GM21447 (cell line): ENCODE data around the gene BAG5.

Experiments used
- ATAC-seq: cut with Tn5 transposase; IDR thresholded peaks from one replicate; pipeline ENCODE4 v1.9.1; 2021; ENCODE audit not compliant: unreplicated experiment

Gene BAG5

DNA sequence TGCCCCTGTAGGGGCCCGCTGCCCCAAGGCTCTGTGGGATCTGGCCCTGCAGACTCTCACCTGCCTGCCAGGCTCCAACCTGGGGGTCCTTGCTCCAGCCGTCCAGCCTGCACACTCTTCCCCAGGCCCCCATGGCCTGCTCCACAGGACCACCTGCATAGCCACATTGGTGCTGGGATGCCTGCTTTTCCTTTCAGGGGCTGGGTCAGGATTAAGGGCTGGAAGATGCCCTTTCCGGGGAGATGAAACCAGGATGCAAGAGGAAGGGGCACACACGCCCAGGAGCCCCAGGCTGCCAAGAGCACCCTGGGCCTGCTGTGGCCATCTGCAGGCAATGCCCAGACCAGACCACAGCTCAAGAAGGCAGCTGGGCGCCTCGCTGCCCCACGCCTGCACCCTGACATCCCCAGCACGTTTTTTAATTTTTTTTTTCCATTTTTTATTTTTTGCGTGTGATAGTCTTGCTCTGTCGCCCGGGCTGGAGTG lies 15.0 kb downstream of the BAG5 start:
- ATAC-seq, result no peak

DNA sequence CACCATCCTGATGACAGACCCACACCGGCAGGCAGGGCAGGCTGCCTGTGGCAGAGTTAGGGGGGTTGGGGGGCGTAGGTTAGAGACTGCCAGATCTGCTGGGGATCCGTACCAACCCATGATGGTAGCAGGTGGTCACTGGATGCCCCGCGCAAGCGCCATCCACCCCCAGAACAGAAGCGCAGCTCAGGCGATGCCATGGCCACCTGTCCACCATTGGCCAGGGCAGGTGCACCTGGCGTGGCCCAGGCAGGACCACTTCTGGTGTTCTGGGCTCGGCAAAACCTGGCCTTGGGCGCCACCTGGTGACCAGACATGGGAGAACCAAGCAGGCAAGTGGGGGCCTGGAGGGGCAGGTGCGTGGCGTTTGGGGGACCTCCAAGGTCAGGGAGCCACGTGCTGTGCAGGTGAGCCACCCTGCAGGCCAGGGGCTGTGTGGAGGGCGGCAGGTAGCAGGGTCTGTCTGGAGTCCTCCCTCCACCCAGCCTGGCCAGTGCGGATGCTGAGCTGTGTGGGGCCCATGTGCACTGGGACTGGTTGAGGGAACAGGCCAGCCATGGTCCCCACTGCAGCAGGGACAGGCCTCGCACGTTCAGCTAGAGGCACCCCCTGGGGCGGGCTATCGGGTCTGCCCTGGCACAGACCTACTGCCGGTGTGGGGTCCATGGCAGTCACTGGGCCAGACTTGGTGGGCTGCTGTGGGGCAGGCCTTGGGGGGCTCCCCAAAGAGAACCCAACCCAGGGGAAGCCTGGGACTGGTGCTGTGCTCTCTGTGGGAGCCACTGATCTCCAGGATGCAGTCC lies 15.6 kb downstream of the BAG5 start:
- no peak for ATAC-seq

DNA sequence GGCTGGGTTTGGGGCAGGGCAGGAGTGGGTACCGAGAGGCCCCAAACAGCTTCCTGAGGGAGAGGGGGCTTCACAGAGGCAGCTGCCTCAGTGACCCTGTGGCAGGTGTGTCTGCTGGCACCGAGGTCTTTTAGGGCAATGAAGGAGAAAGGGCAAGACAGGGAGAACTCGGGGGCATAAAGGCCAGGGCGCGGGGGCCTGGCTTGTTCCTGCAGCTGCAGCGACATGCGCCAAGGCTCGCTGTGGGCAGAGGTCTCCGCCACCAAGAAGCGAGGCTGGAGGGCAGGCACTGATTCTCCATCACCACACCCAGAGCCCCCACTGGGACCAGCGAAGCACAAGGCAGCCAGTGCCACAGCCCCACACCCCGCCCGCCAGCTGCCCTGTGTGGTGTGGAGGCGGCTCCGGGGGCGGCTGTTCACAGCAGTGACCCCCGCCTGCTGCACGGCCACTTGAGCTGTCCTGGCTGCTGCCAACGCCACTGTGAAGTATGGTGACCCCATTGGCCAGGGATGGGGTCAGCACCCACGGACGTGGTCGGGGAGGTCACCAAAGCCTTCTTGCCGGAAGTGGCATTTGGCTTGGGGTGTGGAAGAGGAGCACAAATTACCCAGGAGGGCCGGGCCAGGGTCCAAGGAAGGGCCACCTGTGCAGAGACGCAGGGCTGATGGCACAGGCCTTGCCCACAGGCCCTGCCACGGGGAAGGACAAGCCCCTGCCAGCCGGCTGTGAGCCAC lies 16.4 kb downstream of the BAG5 start:
- ATAC-seq, result no peak

DNA sequence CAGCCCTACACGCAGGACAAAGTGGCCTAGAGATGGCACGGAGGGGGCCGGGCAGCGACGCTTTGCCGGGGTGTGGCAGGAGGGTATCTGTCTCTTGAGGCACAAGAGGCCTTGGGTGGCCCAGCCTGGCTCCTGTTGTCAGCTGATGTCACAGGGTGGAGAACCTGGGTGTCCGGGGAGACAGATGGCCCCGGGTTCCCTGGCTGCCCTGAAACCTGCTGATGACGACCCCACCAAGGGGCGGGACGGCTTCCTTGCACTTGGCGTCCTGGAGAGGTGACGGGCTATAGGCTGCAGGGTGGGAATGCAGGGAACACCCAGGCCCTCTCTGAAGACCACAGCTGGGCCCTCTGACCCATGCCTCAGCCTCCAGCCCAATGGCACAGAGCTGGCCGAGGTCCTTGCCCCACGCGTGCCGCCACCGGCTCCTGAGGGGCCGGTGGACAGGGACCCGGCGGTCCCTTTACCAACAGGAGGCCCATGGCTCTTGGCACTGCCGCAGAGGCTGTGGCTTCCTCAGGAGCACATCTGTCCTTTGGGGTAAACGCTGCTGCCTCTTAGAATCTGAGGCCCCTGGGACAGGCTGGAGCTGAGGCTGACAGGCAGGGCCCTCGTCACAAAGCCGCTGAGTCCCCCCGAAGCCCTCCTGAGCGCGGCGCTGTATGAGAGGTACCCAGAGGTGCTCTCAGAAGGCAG lies 17.1 kb downstream of the BAG5 start:
- ATAC-seq, result no peak

DNA sequence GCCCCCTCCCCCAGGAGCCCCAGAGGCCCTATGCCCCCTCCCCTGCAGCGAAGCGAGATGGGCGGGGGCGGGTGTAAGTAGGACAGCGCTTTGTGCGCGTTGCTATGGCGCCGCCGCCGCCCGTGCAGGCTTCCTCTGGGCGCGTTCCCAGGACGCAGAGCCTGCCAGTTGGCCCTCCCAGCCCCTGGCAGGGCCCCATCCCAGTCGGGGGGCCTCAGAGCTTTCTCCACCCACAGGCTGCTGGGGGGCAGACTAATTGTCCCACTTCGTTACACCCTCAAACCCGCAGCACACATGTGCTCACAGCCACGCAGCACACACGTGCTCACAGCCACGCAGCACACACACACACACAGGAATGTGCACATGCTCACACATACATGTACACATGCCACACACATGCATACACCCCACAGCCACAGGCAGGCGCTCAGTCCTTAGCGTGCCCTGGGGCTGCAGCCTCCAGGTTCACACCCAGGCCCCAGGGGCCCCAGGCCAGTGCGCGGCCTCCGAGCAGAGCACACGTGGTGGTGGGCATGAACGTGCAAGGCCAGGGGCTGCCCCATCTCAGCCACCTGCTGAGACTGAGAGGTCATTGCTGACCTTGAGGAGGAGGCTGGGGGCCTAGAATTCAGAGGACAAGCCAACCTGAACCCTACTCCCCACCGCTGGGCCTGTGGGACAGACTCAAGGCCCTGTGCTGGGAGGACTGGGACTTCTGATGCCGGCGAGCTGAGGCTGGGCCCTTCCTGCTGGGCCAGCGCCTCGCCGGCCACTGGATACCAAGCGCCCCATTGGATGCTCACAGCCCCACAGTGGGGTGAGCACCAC lies 17.9 kb downstream of the BAG5 start:
- no peak for ATAC-seq

DNA sequence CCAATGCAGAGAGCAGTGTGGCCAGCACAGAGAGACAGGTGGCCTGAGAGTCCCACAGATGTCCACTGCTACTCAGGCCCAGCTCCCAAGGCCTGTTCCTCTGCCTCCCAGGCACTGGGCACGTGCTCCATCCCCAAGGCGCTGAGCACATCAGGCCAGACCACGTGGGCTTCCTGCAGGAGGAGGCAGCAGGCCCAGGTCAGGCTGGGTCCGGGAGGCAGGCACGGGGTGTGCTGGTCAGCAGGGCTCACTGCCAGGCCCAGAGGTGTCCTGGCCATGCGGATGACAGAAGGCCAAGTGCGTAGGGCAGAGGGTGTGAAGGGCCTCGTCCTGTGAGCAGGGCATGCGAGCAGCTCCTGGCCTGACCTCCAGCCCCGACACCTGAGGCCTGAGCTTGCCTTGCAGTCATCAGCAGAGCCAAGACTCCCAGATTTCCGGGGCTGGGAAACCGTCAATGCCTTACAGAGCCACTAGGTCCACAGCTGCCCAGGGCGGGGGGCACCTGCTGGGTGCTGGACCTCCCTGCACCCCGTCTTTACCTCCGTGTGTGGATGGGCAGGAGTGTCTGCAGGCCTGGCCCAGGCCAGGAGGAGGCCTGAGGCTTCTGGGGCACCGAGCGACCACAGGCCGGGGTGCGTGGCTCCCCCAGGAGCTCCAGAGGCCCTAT lies 18.6 kb downstream of the BAG5 start:
- ATAC-seq, result no peak

DNA sequence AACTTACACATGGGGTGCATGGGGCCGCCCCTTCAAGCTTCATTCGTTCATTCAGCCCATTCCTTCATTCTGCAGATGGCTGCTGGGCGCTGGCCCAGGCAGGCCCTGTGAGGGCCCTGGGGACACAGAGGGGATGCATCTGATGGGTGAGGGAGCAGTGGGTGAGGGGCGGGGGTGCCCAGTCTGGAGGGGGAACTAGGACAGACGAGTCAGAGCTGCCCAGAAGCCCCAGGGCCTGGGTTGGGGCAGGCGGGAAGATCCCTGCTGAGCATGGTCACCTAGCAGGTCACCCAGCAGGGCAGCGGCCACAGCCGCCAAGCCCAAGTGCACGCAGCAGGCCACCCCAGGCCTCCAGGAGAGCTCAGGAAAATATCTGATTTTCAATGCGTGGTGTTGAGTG lies 19.3 kb downstream of the BAG5 start:
- ATAC-seq, result no peak

DNA sequence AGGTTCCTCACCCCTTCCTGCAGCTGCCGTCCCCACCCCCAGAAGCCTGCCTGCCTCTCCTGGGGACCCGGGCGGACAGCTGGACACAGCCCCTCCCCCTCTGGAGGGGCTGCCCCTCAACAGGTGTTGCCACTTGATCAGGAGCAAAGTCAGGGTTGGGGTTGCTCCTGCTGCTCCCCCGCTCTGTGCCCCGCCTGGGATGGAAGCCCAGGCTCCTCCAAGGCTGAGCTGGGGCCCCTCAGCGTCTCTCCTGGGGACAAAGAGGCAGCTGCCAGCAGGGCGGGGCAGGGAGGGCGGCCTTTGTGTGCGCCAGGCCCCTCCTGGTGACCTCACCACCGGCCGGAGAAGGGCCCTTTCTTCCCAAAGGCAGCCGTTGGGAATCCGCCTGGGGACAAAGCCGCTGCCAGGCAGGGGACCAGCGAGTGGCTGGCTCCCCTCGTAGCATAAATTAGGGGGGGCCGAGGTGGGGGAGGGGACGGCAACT lies 19.8 kb downstream of the BAG5 start:
- ATAC-seq, result no peak

DNA sequence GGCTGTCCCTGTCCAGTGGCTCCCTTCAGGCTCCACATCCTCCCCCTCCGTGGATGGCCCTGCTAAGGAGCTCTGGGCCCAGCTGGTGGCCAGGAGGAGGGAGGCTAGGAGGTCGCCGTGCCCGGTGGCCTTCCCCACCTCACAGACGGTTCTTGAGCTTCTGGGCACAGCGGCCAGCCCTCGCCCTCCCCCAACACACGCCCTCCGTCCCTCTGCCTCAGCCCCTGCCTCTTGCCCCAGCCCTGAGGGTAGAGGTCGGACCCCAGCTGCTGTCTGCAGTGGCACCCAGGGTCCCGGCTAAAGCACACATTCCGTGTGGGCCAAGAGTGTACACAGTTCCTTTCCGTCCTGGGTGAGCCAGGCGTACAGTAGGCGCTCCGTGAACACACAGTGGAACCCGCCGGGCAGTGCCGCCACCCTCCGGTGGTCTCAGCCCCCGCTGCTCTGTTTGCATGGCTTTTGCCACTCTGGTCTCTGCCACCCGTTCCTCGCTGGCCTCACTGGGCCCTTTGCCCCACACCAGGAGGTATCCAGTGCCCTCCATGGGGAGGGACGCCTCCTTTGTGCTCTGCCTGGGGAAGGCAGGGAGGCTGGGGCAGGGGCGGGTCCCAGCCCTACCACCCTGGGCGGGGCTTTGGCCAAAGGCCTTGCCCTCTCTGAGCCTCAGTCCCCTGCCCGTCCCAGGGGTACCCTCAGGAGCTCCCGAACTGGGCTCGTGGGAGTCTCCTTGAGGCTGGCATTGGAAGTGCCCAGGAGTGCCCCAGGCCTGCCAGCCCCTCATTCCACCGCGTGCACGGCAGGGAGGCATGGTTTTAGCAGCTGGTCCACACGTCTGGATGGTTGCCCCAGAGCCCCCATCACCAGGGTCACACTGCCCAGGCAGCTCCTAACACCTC lies 20.5 kb downstream of the BAG5 start:
- no peak for ATAC-seq

DNA sequence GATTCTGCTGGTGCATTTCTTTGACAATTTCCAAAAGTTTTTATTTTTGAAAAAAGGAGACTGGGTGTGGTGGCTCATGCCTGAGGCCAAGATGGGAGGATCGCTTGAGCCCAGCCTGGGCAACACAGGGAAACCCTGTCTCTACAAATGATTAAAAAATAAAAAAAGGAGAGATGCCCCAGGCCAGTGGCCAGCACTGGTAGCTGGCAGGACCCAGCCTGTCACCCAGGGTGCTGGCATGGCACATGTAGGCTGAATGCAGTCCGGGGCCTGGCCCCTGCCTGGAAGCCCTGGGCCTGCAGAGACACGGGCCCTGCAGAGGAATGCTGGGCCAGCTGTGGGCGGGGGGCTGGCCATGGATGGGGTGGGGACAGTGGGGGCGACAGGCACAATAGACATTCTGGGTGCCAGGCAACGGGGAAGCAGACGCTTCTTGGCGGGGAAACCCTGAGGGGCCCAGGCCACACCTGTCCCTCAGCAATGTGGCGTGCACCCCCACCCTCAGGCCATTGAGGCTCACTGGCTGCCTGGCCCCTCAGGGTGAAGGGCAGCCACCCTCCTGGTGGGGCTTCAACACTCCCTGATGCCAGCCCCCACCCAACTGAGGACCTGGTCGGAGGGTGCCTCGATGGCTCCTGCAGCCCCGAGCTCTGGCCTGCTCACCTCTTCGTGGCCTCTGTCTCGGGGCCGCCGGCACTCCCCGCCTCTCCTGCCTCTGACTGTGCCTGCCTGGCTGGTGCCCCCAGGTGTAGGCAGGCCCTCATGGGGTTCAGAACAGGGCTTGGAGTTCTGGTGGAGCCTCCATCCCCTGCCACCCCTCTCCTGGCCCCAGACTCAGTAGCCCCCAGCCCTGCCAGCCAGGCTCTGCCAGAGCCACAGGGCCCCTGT lies 21.4 kb downstream of the BAG5 start:
- no peak for ATAC-seq

DNA sequence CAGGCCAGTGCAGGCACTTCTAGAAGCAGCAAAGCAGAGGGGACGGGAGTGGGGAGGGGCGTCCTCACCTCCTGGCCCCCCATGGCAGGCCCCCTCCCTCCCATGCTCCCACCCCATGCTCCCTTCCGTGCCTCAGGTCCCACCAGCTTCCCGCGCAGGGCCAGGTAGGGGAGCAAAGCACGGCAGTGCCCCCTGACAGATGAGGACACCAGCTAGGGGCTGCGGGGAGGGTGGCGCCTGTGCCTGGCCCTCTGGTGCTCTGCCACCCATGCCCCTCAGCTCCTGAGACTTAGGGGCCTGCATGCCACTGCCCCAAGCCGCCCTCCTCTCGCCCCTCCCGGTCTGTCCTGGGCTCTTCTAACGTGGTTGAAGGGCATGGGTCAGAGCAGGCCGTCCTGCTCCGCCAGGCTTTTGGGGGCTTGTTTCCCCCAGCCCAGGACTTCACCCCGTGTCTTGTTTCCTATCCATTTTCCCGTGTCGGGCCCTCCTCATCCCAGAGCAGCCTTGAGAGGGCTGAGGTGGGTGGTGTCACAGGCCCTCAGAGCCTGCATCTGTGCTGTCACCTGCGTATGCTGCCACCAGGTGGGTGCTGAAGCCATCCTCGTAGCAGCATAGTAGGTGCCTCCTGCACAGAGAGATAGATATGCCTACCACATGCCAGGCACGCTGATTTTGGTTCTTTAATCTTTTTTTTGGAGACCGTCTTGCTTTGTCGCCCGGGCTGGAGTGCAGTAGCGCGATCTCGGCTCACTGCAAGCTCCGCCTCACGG lies 23.2 kb downstream of the BAG5 start:
- ATAC-seq, result no peak

DNA sequence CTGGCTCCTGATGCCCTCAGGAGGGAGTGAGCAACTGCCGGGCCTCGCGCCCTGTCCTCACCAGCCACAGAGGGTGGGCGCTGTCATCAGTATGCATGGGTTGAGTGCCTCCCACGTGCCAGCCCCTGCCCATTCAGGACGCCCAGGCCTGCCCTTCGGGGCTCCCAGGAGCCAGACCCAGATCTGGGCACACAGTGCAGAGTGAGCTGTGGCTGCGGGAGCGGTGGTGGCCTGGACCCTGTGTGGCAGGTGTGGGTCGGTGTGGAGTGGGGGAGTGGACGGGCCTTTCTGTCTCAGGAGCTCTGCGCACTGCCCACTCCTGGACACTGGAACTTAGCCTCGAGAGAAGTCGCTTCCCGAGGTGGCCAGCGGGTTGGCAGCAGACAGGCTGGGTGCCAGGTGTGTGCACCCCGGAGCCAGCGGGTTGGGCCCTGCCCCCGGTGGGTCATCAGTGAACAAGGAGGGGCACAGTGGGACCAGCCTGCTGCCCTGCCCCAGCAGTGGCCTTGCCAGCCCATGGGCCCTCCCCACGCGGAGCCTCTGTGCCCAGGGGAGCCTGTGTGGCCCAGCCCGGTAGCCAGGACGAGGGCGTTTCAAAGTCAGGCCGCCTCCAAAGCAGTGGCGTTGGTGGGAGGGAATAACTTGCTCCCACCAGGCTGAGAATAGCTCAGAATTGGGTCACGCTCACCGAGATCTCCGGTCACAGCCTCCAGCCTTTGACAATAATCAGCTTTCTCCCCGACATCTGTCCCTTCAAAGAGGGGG lies 24.0 kb downstream of the BAG5 start:
- ATAC-seq, result no peak

DNA sequence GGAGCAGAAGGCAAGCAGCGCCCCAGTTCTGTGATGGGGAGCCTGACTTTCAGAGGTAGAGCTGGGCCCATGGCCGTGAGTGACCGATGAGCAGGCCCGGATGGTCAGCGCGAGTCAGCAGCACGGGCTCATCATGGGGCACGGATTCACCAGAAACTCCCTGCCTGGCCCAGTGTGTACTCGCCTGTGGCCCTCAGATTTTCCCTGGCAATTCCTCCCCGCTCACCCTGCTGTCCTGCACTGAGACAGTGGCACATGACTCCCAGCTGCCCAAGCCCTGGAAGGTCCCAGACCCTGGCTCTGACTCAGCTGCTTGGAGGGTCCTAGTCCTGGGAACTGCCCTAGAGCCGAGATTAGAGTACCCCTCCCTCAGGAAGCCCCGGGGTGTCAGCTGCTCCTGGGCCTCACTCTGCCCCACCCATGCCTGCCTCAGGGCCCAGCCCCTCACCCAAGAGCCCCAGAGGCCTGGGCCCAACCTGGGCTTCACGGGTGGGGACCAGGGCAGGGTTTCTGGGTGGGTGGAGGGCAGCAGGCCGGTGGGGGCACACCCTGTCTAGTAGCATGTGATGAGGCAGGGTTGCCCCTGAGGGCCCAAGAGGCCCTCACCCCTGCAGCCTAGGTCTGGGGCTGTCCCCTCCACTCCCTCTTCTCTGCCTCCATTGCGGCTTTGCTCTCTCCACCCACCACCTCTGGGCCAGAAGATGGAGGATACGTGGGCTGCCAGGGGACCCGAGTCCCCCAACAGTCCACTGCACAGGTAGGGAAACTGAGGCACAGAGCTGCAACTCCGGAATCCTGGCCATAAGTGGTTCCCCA lies 25.1 kb downstream of the BAG5 start:
- ATAC-seq, result no peak

DNA sequence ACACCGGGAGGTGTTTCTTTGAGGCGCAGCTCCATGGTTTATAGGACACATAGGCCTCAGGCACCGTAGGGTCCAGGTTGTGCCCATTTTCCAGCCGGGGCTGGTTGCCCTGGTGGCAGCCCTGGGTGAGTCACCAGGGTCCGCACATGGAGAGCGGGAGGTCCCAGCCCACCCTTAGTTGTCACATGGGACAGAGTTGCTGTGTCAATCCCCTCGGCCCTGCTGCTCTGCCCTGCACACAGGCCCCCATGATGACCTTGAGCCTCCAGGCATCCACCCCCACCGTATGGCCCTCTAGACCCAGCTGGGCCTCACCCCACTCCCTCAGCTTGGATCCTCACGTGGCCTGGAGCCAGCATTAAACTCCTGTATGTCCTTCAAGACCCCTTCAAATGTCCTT lies 25.8 kb downstream of the BAG5 start:
- ATAC-seq, result no peak

DNA sequence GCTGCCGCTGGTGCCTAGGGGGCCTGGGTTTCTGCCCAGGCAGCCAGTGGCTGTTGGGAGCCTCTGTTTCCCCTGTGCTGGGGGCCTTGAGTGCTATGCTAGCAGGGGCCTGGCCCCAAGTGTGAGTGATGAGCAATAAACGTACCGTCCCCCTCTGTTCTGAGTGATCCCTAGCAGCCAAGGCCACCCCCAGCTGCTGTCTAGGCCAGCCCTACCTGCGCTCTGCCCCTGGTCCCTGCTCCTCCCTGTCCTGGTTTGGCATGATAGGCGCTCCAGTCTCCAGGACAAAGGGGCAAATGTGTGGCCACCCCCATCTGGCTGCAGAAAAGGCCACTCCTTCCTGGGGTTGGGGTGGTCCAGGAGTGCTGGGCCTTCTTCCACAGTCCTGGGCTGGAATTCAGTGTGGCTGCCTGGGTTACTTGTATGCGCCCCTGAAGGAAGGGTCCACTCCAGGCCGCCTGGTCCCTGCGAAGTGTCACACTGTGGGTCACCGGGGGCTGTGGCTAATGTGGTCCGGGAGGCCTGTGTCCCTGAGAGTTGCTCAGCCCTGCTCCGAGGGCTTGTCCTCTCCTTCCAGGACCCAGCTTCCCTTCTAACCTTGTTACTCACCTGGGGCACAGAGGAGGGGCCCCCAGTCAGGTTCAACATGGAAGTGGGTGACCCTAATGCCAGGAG lies 26.4 kb downstream of the BAG5 start:
- no peak for ATAC-seq
